Psoas muscle (tissue), 8 donors: ENCODE results near the gene UBD. TPM values are rescaled to one million over a fixed set of nuclear protein-coding genes. Genes with fewer than 3 reads are reported as not detected.

ENCODE experiments used
- ATAC-seq, 4 donors: fragments of 200-7000 bp; cut with Tn5 transposase; one replicate each; pipeline ENCODE4 v1.9.1; 2020; ENCODE audit warnings: moderate library complexity in 3 of 4, mild to moderate bottlenecking in 2 of 4
- DNase-seq, 2 donors: peaks; one replicate each; pipeline ENCODE4 v3.0.0-alpha.2; 2020
- H3K27ac ChIP-seq: fragments of 200-600 bp; one replicate; pipeline ENCODE4 v1.8.0; 2022
- H3K27me3 ChIP-seq, 3 donors: fragments of 200-600 bp in 1 of 3; one replicate each; pipeline versions ENCODE4 v1.6.1 to v1.8.0; 2013 to 2022; ENCODE audit warnings: low read length in 2 of 3, mild to moderate bottlenecking in 2 of 3, moderate library complexity in 1 of 3; ENCODE audit not compliant: insufficient read depth in 3 of 3
- H3K36me3 ChIP-seq, 2 donors: fragments of 200-600 bp in 1 of 2; one replicate each; pipeline versions ENCODE4 v1.6.1 to v1.8.0; 2013 to 2022; ENCODE audit warnings: low read depth in 1 of 2, mild to moderate bottlenecking in 1 of 2, moderate library complexity in 1 of 2; ENCODE audit not compliant: insufficient read depth in 1 of 2
- H3K4me1 ChIP-seq: fragments of 200-600 bp; one replicate; pipeline ENCODE4 v1.8.0; 2022
- H3K4me3 ChIP-seq: fragments of 200-600 bp; one replicate; pipeline ENCODE4 v1.8.0; 2022; ENCODE audit warnings: mild to moderate bottlenecking
- H3K9me3 ChIP-seq: fragments of 200-600 bp; one replicate; pipeline ENCODE4 v1.8.0; 2022
- whole genome bisulfite sequencing, 3 donors: extraction: QIAGEN DNeasy Blood & Tissue Kit; methylation state at CpG; one replicate each; pipeline versions ENCODE4 v1.1.6 to v1.1.7; 2013; 5-methylcytosine and 5-hydroxymethylcytosine counted together
- intact Hi-C, 2 donors: fragments of 100-400 bp; cut with DNase I; formaldehyde crosslinking; loops; one replicate each; pipeline versions ENCODE4 v1.11.0 to v1.14.2; 2022
- polyA plus RNA-seq, 3 donors: library from polyadenylated mRNA; stranded (reverse); fragments of 200-250 nt; gene quantifications; one replicate each; pipeline ENCODE4 v1.2.3, GENCODE V29; 2013
- total RNA-seq, 4 donors: library from RNA; stranded (reverse); fragmentation: NEBNext Ultra II Directional in 2 of 4; extraction: Animal tissue kit (Norgen Biotek cat#: 25700) in 2 of 4; gene quantifications; one replicate each; pipeline versions ENCODE4 v1.2.1 to v1.2.4, GENCODE V29; 2021 to 2023
- TF ChIP-seq, protein P1 (sequence below): fragments of 200-600 bp; IDR thresholded peaks from one replicate; pipeline ENCODE4 v1.8.0; 2022; ENCODE audit warnings: antibody characterized with exemption
- donor health status: healthy with polysubstance abuse.
- donor health status: DM: no; HTN: no; CAD: no; lungs with moderate emphysema.
- donor health status: Bipolar disorder and iron deficiency.
- donor health status: healthy.
- donor health status: DM: yes; HTN: yes; CAD: no.
- donor health status: DM: no; HTN: no; CAD: no.
- donor health status: DM: no; HTN: no; CAD: no.
- donor health status: DM: yes; HTN: yes; CAD: no.

UBD gene
- total and polyA plus RNA-seq, 7 donors = 0.23 to 0.30 (median 0.25) TPM; not detected in 3

DNA sequence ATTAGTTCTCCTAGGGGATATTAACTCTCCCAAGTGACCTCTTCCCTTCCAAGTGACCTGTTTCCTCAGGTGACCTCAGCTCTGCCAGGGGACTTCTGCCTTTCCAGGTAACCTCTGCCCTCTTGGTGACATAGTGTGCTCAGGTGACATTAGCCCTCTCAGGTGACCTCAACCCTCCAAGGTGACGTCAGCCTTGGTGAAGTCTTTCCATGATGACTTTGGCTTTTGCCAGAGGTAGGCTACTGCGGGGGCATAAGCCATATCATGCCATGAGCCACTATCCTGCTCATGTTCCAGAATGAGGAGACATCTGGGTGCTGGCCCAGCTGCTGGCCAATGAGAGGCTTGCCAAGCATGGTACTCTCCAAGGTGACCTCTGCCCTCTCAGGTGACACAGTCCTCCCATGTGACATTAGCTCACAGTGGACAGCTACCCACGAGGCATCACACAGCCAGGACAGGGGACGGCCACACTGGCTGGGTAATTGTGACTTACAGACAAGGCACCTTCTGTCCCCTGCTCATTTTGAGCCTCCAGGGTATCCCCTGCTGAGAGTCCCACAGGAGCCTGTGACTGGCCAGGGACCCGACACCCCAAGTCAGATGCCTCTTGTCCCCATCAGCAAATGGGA is 31.1 kb downstream of the UBD start:
- TF ChIP-seq, protein P1, sequence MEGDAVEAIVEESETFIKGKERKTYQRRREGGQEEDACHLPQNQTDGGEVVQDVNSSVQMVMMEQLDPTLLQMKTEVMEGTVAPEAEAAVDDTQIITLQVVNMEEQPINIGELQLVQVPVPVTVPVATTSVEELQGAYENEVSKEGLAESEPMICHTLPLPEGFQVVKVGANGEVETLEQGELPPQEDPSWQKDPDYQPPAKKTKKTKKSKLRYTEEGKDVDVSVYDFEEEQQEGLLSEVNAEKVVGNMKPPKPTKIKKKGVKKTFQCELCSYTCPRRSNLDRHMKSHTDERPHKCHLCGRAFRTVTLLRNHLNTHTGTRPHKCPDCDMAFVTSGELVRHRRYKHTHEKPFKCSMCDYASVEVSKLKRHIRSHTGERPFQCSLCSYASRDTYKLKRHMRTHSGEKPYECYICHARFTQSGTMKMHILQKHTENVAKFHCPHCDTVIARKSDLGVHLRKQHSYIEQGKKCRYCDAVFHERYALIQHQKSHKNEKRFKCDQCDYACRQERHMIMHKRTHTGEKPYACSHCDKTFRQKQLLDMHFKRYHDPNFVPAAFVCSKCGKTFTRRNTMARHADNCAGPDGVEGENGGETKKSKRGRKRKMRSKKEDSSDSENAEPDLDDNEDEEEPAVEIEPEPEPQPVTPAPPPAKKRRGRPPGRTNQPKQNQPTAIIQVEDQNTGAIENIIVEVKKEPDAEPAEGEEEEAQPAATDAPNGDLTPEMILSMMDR = no peak
- no peak for DNase-seq
- WGBS, 3 donors = 72 to 84% (median 74%) methylated on average over 5 of the region's 5 CpGs
- no peak for ATAC-seq
- H3K4me1 ChIP-seq = no peaks in the 10 kb centered on the region
- H3K27me3 ChIP-seq = no peaks in the 10 kb centered on the region
- intact Hi-C loops = no loop called here
- no peaks in the 10 kb centered on the region for H3K9me3 ChIP-seq
- no peaks in the 10 kb centered on the region for H3K36me3 ChIP-seq
- H3K27ac ChIP-seq = no peak overlapping the region
- no peak overlapping the region for H3K4me3 ChIP-seq

DNA sequence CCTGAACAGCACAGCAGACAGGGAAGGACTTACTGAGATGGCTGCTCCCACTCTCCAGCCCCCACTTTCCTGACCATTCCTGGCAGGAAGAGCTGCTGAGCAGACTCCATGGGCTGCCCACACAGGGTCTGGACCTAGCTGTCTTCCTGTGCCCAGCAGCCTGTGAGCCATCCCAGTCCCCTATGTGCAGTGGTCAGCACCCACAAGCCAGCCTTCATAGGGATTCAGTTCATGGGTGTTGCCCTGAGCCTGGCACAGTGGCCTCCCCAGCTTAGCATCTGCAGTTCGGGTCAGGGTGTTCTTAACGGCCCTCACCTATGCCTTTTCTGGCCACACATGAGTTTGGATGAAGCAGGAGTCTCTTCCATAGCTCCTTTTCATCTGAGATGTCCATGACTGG is 32.0 kb downstream of the UBD start:
- no peak overlapping the region for H3K27ac ChIP-seq
- H3K27me3 ChIP-seq = no peaks in the 10 kb centered on the region
- ATAC-seq (no peak), DNase-seq (no peak)
- H3K4me3 ChIP-seq = no peak overlapping the region
- TF ChIP-seq, protein P1 = no peak
- intact Hi-C loops = no loop called here
- 49 to 60% (median 56%) methylated on average over 2 of the region's 2 CpGs for WGBS, 3 donors
- H3K4me1 ChIP-seq = no peaks in the 10 kb centered on the region
- no peaks in the 10 kb centered on the region for H3K9me3 ChIP-seq
- H3K36me3 ChIP-seq = no peaks in the 10 kb centered on the region

DNA sequence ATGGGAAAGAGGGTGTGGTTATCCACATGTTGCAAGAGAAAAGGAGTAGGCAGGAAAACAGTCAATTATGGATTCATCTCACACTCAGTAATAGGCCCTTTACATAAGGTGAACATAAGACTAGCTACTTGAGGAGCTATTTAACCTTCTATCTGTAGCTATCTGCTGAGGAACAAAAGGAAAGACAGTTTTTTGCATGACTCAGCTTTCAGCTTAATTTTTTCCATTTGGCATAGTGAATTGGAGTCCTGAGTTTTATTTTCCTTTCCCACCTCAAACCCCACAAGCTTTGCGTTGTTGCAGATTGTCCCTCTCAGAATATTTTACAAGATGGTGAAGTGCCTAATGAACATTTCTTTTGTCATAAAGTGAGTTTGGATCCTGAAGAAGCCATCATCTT is 32.4 kb downstream of the UBD start:
- Histone ChIP-seq H3K27me3 (no peaks in the 10 kb centered on the region), H3K4me3 (no peak overlapping the region), H3K27ac (no peak overlapping the region), H3K36me3 (no peaks in the 10 kb centered on the region), H3K4me1 (no peaks in the 10 kb centered on the region), H3K9me3 (no peaks in the 10 kb centered on the region)
- no peak for DNase-seq
- intact Hi-C loops = no loop called here
- TF ChIP-seq, protein P1 = no peak
- ATAC-seq = no peak
- WGBS, 3 donors = 70 to 92% (median 82%) methylated on average over 1 of the region's 1 CpG

DNA sequence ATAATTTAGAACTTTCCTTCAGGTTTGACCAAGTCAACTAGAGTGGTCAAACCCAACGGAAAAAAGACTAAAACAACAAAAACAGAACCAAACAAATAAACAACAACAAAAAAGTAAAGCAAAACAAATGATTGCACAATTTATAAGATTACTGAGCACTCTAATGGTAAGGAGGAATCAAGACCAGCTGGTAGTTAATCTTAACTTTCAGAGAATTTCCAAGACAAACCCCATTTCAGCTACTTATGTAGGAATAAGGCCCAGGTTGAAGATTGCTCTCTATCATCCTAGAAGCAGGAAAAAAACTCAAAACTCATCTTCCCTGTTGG is 34.3 kb downstream of the UBD start:
- ATAC-seq (no peak), DNase-seq (no peak)
- no peaks in the 10 kb centered on the region for H3K36me3 ChIP-seq
- H3K4me1 ChIP-seq = no peaks in the 10 kb centered on the region
- H3K9me3 ChIP-seq = no peaks in the 10 kb centered on the region
- TF ChIP-seq, protein P1 = no peak
- intact Hi-C loops = no loop called here
- WGBS, 3 donors = 0% methylated on average over 1 of the region's 1 CpG
- H3K27ac ChIP-seq = no peak overlapping the region
- H3K4me3 ChIP-seq = no peak overlapping the region
- H3K27me3 ChIP-seq = no peaks in the 10 kb centered on the region
